ENCODE data around the gene B3GALNT2.

The B3GALNT2 gene

DNA sequence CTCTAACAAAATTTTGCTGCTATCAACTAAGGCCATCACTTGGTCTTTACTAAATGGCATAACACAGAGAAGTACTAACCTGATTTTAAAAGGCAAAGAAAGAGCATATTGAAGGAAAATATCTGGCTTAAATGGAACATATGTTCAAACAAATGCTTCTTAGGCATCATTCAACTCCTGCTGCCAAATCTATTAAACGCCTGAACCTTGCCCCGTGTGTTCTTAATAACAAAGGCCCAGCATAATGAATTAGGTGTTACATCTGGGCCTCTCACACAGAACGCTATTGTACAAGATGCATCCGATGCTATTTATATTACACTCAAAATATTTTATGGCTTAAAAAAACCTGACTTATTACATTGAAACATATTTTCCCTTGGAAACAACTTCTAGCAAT lies 48.4 kb downstream of the B3GALNT2 start:
- no peak for DNase-seq

DNA sequence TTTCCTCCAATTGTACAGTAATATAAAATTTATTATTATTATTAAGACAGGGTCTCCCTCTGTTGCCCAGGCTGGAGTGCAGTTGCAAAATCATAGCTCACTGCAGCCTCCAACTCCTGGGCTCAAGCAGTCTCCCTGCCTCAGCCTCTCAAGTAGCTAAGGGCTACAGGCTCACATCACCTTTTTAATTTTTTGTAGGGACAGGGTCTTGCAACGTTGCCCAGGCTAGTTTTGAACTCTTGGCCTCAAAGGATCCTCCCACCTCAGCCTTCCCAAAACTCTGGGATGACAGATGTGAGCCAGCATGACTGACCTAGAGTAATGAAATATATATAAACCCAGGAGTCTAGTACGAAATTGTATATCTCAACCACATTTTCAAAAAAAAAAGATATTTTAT lies 49.2 kb downstream of the B3GALNT2 start:
- DNase-seq = no peak

DNA sequence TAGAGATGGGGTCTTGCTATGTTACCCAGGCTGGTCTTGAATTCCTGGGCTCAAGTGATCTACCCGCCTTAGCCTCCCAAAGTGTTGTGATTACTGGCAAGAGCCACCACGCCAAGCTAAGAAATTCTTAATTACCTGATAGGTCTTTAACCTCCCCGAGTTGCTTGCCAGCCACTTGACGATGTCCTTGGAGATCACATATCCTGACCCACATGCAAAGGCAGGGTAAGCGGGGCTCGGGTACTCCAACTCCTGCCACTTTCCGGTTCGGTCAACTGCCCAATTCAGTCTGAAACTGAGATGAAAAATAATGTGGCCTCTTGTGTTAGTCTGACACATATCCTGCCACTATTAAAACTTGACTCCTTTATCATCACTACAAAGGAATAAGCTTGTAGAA lies 50.2 kb downstream of the B3GALNT2 start:
- no peak for DNase-seq

DNA sequence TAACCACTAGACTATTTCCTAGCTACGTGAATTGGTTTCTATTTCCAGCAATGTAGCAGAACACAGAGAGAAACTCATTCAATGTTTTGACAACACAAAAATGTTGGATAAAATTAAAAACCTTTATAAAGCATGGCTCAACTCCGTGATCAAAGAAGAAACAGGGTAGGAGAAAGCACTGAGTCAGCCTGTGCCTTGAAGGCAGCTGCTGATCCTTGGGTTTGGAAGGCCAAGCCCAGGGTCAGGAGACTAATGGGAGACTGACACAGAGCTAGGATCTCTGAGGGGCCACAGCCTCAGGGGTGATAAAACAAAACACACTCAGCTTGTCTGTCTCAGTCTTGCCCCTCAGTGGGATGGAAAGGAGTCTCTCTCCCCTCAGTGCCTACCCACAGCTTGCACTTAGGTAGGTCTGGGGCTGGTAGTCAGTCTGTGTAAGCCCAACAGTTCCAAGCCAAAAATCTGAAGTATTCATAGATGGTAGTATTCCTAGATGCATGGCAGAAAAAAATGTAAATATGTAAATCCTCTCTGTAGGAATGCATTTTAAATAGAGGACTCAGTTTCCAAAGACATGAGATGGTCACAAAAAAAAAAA lies 53.3 kb downstream of the B3GALNT2 start:
- DNase-seq = peak in 3 of 56 donors; percentile 2 to 5 (median 2)

DNA sequence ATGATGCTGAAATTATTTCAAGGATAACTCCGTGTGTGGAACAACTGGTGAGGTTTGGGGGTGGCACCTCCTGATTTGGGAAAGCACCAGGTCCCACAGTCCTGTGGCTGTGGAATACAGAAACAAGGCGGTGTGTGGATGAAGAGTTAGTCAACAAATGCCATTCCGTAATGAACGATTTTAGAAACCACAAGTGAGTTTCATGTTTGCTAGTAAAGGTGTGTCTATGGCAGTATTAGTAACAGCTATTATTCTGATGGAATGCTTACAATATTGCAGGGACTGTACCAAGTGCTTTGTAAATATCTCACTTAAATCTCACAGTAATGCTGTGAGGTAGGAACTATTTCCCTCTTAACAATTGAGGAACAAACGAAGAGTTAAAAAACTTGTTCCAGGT lies 53.8 kb downstream of the B3GALNT2 start:
- DNase-seq = no peak

DNA sequence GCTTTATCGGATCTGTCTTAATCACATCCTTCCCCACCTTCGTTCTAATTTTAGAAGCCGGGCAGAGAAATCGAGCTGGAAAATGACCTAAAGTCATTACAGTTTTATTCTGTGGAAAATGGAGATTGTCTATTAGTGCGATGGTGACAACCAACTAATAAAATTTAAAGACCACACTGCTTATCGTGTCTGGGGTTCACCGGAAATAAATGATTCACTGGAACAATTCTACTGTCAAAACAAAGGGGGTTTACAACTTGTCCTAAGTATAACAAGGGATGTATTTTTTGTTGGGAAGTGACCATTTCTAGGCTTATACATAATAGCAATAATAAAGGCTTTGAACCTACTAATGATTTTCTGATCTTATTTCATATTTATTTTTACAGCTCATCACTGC lies 55.6 kb downstream of the B3GALNT2 start:
- DNase-seq = no peak

DNA sequence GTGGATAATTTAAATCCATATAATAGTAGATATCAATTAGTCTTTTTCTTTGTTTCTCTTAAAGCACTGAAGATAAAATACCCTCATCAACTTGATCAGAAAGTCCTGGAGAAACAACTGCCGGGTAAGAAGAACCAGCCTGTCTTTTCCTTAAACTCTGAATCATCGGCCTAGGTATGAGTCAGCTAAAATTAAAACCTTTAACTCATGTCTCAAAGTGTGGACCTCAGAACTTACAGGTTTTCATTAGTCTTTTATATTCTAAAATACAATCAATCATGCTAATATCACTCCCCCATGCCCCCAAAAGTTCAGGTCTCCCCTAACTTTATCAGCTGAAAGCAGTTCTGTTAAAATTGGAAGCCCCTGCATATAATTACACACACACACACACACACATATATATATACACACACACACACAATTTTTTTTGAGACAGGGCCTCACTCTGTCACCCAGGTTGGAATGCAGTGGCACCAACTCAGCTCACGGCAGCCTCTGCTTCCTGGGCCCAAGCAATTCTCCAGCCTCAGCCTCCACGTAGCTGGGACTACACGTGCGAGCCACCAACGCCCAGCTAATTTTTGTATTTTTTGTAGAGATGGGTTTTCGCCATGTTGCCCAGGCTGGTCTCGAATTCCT lies 61.3 kb downstream of the B3GALNT2 start:
- no peak for DNase-seq

DNA sequence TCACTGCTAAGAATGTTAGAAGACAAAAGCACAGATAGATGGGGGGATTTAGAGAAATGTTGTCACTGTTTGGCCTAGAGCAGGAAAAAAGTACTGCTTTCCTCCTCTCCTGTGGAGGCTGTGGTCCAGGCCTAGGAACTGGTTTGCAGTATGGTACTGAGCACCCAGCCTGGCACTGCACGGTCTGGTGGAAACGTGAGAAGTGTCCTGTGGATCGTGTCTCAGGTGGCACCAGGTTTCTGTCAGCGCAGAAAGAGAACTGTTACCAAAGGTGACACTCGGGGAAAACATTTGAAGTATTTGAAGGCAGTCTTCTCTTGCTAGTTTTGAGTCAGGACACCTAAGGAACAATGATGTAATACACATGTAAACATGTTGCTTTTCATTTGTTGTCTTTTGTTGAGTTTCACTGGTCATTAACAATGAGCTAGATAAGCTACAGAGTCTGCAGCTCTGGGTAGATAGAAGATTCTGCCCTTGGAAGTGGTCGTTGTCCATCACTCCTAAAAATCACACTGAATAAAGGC lies 63.0 kb downstream of the B3GALNT2 start:
- DNase-seq = no peak

DNA sequence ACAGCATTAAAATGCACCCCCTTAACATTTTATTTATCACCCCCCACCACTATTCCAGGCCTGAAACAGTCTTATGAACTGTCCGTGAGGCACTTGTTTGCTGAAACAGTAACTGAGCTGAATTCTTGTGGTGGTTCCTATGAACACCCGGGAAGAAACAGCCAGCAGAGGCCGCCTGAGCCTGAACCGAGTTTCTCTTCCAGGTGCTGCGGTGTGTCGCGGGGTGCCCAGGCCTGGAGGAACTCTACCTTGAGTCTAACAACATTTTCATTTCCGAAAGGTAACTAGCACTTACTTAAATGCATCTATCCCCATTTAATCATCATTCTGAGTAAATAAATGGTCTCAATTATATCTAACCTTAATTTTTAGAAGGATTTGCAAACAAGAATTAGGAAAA lies 70.3 kb downstream of the B3GALNT2 start:
- DNase-seq = no peak

DNA sequence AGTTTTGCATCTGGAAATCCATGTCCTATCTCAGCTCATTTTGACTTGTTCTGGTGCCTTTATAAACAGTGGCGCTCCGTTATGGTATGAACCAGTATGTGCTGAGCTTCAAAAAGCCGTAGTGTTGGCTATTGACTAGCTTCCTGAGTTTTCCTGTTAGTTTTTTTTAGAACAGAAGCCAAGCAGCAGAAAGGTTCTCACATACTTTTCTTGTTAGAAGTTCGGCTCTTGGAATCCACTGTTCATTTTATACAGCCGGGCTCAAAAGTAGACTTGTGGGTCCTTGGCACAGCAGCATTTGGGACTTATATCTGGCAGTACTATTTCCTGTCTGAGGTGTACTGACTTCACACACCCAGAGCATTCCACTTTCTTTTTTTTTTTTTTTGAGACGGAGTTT lies 73.3 kb downstream of the B3GALNT2 start:
- no peak for DNase-seq

DNA sequence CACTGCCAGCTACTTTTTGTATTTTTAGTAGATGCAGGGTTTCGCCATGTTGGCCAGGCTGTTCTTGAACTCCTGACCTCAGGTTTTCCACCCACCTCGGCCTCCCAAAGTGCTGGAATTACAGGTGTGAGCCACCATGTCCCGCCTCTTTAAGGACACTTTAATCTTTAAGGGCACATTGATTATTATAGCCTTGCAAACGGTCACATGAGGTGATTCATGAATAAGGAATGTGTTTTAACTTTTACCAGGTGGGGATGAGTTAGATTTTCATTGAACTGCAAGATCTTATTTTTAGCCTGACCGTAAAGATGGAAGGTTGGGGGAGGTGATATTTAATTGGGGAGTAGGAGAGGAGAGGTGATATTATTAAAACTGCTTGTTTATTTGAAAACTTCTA lies 75.1 kb downstream of the B3GALNT2 start:
- DNase-seq = no peak

DNA sequence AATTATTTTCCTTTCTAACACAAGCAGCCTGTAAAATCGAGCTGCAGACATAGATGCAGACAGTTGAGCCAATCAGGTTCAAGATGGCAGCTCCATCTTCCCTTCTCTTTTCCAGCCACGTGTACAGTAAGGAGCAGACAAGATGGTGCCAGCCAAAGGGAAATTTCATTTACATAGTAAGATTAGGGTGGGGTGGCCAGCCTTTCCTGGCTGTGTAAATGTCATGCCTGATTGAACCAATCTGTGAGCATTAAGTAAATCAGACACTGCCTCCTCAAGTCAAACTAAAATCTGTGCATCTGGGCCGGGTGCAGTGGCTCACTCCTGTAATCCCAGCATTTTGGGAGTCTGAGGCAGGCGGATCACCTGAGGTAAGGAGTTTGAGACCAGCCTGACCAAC lies 76.8 kb downstream of the B3GALNT2 start:
- no peak for DNase-seq

DNA sequence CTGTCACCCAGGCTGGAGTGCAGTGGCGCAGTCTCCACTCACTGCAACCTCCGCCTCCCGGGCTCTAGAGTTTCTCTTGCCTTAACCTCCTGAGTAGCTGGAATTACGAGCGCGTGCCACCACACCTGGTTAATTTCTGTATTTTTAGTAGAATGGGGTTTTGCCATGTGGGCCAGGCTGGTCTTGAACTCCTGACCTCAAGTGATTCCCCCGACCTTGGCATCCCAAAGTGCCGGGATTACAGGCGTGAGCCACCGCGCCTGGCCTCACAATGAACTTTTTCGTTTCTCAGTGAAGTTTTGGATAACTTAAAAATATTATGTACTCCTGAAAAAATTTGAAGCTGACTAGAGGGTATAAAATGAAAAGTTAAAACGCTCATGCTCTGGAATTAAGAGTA lies 77.6 kb downstream of the B3GALNT2 start:
- no peak for DNase-seq

DNA sequence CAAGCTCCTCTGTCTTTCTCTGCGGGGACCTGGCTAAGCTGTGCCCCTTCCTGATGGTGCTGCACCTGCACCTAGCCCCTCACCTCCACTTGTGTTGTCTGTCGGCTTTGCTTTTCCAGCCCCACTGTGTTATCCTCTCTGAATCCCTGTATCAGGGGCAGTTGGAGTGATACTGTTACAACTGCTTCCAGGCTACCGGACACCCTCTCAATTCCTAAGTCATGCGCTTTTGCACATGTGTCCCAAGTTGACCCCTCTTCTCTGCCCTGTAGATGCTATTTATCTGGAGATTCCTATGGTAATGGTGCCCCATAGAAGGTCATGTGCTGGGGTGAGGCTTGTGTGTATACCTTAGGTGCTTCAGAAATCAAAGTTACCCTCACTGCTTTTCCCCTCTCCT lies 78.1 kb downstream of the B3GALNT2 start:
- no peak for DNase-seq

DNA sequence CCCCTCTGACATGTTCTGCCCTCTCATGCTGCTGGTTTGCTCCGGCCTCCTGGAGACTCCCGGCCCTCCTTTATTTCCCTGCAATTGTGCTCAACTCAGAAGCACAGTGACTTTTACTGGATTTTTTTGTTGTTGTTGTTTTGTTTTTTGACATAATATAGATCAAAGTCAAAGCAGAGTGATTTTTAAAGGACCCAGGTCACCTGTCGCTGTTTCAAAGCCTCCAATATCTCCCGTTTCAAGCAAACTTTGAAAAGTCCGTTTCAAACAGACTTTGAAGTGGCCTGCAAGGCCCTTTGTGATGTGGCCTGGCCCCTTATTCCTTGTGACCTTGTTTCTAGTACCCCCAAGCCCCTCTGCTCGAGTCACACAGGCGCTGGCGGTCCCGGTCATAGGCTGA lies 78.9 kb downstream of the B3GALNT2 start:
- DNase-seq = no peak

DNA sequence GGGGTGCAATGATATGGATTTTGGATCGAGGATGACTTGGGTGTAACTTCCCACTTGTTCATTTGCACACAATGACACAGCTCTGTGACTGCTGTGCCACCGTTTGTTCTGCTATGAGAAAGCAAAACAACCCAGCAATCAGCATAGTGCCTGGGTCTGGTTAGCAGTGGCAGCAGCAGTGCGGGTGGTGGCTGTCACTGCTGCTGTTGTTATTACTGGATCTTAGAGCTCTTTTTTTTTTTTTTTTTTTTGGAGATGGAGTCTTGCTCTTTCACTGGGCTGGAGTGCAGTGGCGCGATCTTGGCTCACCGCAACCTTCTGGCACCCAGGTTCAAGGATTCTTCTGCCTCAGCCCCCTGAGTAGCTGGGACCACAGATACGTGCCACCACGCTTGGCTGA lies 80.2 kb downstream of the B3GALNT2 start:
- DNase-seq = peak in 16 of 56 donors; percentile 2 to 44 (median 8)

DNA sequence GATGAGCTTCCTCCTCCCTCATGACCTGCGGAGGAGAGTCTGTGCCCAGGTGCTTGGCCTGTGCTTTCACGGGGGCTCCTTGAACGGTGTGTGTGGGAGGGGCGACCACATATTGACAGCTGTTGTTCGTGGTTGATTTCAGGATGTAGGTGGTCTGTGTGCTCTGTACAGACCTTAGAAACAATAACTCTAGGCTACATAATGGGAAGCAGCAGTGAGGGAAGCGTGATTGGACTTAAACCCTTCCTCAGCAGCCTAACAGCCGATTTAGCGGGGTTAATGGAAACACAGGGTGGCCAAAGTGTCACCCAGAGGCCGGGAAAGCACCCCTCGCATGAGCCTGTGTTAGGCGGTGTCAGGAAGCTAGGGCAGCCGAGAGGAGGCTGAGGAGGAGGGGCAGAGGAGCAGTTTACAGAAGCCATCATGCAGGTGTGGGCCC lies 81.0 kb downstream of the B3GALNT2 start:
- no peak for DNase-seq

DNA sequence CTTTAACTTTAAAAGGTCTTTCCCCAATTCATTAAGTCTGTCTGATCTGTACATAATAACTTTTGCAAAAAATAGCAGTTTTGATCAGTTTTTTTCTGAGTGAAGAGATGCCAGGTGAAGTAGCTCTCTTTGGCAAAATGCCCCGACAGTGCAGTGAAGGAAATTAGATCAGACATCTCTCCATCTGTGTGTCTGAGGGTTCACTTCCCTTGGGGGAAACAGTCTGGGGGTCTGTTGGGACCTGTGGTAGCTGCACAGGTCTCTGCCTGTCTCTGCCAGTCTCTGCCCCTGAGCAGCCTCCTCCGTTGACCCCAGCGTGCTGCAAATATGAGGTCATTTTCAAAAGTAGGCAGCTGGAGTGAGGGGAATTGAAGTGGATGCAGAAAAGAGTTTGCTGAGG lies 82.5 kb downstream of the B3GALNT2 start:
- DNase-seq = no peak

DNA sequence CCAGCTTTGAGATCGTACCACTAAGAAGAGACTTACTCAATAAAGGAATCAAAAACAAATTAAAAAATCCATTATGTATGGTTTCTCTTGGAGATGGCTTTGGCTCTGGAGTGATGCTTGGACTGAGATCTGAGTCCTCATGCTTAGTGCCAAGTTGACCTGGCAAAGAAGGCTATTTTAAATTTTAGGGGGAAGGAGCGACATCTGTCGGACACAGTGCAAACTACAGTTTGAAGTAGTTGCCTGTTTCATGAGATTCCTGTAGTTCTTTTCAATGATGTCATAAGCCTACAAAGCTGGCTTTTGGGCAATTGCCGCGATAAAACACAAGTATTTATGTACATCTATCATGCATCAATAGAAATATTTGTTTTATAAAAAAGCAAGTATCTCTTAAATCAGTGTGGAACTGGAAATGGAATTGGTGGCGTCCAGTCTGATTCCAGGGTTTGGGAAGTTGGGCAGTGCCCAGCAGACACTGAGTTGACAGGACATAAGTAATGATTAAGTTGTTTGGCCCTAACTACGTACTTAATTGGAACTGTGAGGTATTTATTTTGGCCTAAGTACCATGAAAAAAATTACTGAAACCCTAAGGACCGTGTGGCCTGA lies 87.1 kb downstream of the B3GALNT2 start:
- DNase-seq = peak in 43 of 56 donors; percentile 1 to 76 (median 33)

DNA sequence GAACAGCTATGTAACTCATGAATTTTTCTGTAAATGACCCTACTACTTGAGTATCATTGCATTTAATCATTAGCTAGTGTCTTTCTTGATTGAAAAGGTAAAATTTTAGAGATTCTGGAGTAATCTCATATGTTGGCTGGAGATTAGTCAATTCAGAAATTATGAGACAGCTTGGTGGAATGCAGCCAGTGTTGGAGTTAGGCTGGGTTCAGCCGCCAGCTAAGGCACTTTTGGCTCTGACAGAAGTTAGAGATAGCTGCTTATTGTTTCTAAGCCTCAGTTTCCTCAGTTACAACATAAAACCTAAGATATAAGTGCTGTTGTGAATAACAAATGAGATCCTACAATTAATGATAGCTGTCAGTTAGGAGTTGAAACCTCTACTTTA lies 87.6 kb downstream of the B3GALNT2 start:
- no peak for DNase-seq

DNA sequence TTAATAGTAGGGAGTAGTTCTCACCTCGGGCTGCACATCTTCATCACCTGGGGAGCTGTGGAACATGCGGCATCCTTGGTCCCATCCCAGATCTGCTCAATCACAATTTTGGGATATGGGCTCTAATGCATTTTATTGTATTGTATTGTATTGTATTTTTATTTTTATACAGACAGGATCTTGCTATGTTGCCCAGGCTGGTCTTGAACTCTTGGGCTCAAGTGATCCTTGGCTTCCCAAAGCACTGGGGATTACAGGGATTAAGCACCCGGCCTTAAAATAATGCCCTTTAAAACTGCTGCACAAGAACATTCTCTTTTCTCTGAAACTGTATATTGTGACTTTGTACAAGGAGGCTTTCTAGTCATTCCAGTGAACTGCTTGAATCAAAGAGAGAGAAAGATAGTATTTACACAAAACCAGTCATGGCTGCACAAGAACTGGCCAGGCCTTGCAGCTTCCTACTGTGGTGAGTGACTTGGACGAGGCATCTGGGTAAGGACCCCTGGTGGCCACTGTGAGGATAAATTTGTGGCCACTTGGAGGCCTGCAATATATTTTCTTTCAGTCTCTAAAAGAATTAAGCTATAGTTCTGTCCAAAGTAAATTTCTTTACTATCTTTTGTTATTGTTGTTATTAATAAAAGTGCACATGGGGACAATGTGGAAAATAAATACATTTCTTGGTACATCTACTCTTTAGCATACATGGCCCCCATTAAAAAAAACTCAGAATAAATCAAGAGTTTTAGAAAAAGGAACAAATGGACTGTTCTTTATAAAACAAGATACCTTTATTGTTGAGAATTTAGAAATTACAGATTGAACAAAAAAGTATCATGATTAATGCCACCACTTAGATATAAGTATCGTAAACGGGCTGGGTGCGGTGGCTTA lies 89.0 kb downstream of the B3GALNT2 start:
- peak in 33 of 56 donors; percentile 2 to 64 (median 17) for DNase-seq

Measured in nucleus accumbens (tissue), 56 donors.